DND-41 (cell line): ENCODE results near the gene KCTD18.

Experiments used
- ATAC-seq: fragments of 200-7000 bp; cut with Tn5 transposase; 3 replicates; pipeline ENCODE4 v1.9.1; 2021; ENCODE audit warnings: low read depth; ENCODE audit not compliant: insufficient read depth
- DNase-seq: peaks from one replicate; pipeline ENCODE4 v3.0.0-alpha.2; 2020
- H2AFZ ChIP-seq: 2 replicates; pipeline ENCODE4 v1.6.0; 2012; ENCODE audit warnings: low read depth, low read length
- H3K27ac ChIP-seq: 2 replicates; pipeline ENCODE4 v1.5.1; 2012; ENCODE audit warnings: low read length, inconsistent platforms
- H3K27me3 ChIP-seq: fragments of 200-600 bp; sonication (generic); 2 replicates; pipeline ENCODE4 v1.6.0; 2012; ENCODE audit warnings: low read length, mild to moderate bottlenecking, inconsistent platforms; ENCODE audit not compliant: insufficient read depth, poor library complexity
- H3K36me3 ChIP-seq: 2 replicates; pipeline ENCODE4 v1.5.1; 2012; ENCODE audit warnings: low read length, inconsistent platforms; ENCODE audit not compliant: insufficient read depth
- H3K4me1 ChIP-seq: 2 replicates; pipeline ENCODE4 v1.5.1; 2012; ENCODE audit warnings: mild to moderate bottlenecking, low read length; ENCODE audit not compliant: insufficient read depth
- H3K4me2 ChIP-seq: 2 replicates; pipeline ENCODE4 v1.6.0; 2012; ENCODE audit warnings: mild to moderate bottlenecking, moderate library complexity, low read length, inconsistent platforms; ENCODE audit not compliant: insufficient read depth
- H3K4me3 ChIP-seq, 2 experiments: fragments of 200-600 bp in 1 of 2; shearing (Covaris generic) in 1 of 2; 2 replicates each; pipeline ENCODE4 v1.5.1; 2012 to 2016; ENCODE audit warnings: inconsistent platforms in 2 of 2, low read length in 2 of 2, mild to moderate bottlenecking in 2 of 2, low read depth in 1 of 2, moderate library complexity in 1 of 2
- H3K79me2 ChIP-seq: 2 replicates; pipeline ENCODE4 v1.6.0; 2012; ENCODE audit warnings: low read length, inconsistent platforms; ENCODE audit not compliant: insufficient read depth
- H3K9ac ChIP-seq: 2 replicates; pipeline ENCODE4 v1.6.0; 2012; ENCODE audit warnings: low read depth, mild to moderate bottlenecking, inconsistent platforms, low read length, moderate library complexity
- H3K9me3 ChIP-seq: 2 replicates; pipeline ENCODE4 v1.5.1; 2012; ENCODE audit warnings: low read length, moderate library complexity, mild to moderate bottlenecking, inconsistent platforms; ENCODE audit not compliant: insufficient read depth, severe bottlenecking
- H4K20me1 ChIP-seq: 2 replicates; pipeline ENCODE4 v1.6.0; 2012; ENCODE audit warnings: low read length; ENCODE audit not compliant: insufficient read depth
- CTCF ChIP-seq: IDR thresholded peaks from 2 replicates; pipeline ENCODE4 v1.5.1; 2012; ENCODE audit warnings: borderline replicate concordance, low read length, moderate library complexity, mild to moderate bottlenecking; ENCODE audit not compliant: poor library complexity, severe bottlenecking; ENCODE audit errors: extremely low read depth
- EZH2 ChIP-seq: IDR thresholded peaks from 3 replicates; pipeline ENCODE4 v1.6.1; 2012; ENCODE audit warnings: borderline replicate concordance, low read depth, mild to moderate bottlenecking, moderate library complexity, low read length, inconsistent platforms; ENCODE audit not compliant: severe bottlenecking

The KCTD18 gene

GRCh38 chr2:200466425-200467418, 43.1 kb downstream of the KCTD18 start:
- H4K20me1 ChIP-seq: no peaks in the 10 kb centered on the region
- H3K27me3 ChIP-seq: peaks cover 4% of the 10 kb centered on the region
- no peak overlapping the region for H3K9ac ChIP-seq
- no peaks in the 10 kb centered on the region for H3K9me3 ChIP-seq
- no peak overlapping the region for H3K4me3 ChIP-seq
- TF ChIP-seq CTCF: no peak
- no peak for TF ChIP-seq EZH2
- no peak overlapping the region for H3K4me2 ChIP-seq
- no peak overlapping the region for H2AFZ ChIP-seq
- DNase-seq: no peak
- no peaks in the 10 kb centered on the region for H3K79me2 ChIP-seq
- no peak for ATAC-seq
- H3K4me1 ChIP-seq: no peaks in the 10 kb centered on the region
- H3K27ac ChIP-seq: no peak overlapping the region
- H3K36me3 ChIP-seq: no peaks in the 10 kb centered on the region

DNA sequence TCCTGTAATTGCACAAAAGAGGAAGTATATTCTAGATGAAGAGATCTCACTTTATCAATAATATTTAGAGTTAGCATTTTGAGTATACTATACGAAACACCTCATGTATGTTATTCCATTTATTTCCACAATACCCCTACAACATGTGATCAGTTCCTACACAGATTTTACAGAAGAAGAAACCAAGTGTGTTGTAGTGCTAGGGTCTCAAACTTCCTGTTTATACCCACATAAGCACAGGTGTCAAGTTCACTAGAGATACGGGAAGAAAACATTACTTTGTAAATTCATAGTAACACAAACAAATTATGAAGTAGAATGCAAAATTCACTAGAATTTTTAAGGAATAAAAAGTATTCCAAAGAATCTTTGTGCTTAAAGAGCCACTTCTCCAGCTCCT, 46.4 kb downstream of the KCTD18 start:
- Histone ChIP-seq H3K4me1 (no peaks in the 10 kb centered on the region), H3K4me3 (no peak overlapping the region), H3K4me2 (no peak overlapping the region), H4K20me1 (no peaks in the 10 kb centered on the region), H3K27me3 (peaks cover 4% of the 10 kb centered on the region), H3K9me3 (no peaks in the 10 kb centered on the region), H2AFZ (no peak overlapping the region), H3K36me3 (no peaks in the 10 kb centered on the region), H3K27ac (no peak overlapping the region), H3K9ac (no peak overlapping the region), H3K79me2 (no peaks in the 10 kb centered on the region)
- no peak for ATAC-seq
- TF ChIP-seq CTCF (no peak), EZH2 (no peak)
- DNase-seq: no peak

- TF ChIP-seq EZH2: no peak
- no peak for TF ChIP-seq CTCF
- no peak overlapping the region for H3K27ac ChIP-seq
- H3K36me3 ChIP-seq: no peaks in the 10 kb centered on the region
- peaks cover 5% of the 10 kb centered on the region for H3K27me3 ChIP-seq
- no peaks in the 10 kb centered on the region for H4K20me1 ChIP-seq
- ATAC-seq (no peak), DNase-seq (no peak)
- no peaks in the 10 kb centered on the region for H3K9me3 ChIP-seq
- no peaks in the 10 kb centered on the region for H3K4me1 ChIP-seq
- no peaks in the 10 kb centered on the region for H3K79me2 ChIP-seq
- no peak overlapping the region for H2AFZ ChIP-seq
- H3K4me3 ChIP-seq: no peak overlapping the region
- no peak overlapping the region for H3K9ac ChIP-seq
- no peak overlapping the region for H3K4me2 ChIP-seq
These were observed 47.8 kb downstream of the KCTD18 start for GRCh38 chr2:200461846-200462710.
